ENCODE data around the gene TXNDC9.

DNA sequence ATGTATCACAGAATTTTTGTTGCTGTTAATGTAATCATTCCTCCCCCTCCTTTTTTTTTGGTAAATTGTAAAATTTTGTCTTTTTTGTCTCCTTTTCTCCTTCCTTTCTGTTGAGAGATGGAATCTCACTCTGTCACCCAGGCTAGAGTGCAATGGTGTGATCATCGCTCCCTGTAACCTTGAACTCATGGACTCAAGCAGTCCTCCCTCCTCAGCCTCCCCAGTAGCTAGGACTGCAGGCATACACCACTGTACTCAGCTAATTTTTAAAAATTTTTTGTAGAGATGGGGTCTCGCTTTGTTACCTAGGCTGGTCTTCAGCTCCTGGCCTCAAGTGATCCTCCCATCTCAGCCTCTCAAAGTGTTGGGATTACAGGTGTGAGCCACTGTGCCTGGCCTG is 6.4 kb upstream of the TXNDC9 start:
- TF ChIP-seq EP300 (IDR thresholded peaks at IDR 0.05) = no peak
- TF ChIP-seq, protein P1, sequence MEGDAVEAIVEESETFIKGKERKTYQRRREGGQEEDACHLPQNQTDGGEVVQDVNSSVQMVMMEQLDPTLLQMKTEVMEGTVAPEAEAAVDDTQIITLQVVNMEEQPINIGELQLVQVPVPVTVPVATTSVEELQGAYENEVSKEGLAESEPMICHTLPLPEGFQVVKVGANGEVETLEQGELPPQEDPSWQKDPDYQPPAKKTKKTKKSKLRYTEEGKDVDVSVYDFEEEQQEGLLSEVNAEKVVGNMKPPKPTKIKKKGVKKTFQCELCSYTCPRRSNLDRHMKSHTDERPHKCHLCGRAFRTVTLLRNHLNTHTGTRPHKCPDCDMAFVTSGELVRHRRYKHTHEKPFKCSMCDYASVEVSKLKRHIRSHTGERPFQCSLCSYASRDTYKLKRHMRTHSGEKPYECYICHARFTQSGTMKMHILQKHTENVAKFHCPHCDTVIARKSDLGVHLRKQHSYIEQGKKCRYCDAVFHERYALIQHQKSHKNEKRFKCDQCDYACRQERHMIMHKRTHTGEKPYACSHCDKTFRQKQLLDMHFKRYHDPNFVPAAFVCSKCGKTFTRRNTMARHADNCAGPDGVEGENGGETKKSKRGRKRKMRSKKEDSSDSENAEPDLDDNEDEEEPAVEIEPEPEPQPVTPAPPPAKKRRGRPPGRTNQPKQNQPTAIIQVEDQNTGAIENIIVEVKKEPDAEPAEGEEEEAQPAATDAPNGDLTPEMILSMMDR (IDR thresholded peaks at IDR 0.05) = no peak
